Effector CD8-positive, alpha-beta T cell (primary cell): ENCODE measurements around the gene CABP7.

Experiments used
- DNase-seq: peaks from one replicate; lab custom pipeline; 2025; lab: John Stamatoyannopoulos, UW
- total RNA-seq, 4 experiments: gene quantifications; one replicate each; lab custom pipeline; 2026; lab: John Stamatoyannopoulos, UW

Gene CABP7
- 0 to 0.36 (median 0.15) reads per million in 4 experiments for total RNA-seq

DNA sequence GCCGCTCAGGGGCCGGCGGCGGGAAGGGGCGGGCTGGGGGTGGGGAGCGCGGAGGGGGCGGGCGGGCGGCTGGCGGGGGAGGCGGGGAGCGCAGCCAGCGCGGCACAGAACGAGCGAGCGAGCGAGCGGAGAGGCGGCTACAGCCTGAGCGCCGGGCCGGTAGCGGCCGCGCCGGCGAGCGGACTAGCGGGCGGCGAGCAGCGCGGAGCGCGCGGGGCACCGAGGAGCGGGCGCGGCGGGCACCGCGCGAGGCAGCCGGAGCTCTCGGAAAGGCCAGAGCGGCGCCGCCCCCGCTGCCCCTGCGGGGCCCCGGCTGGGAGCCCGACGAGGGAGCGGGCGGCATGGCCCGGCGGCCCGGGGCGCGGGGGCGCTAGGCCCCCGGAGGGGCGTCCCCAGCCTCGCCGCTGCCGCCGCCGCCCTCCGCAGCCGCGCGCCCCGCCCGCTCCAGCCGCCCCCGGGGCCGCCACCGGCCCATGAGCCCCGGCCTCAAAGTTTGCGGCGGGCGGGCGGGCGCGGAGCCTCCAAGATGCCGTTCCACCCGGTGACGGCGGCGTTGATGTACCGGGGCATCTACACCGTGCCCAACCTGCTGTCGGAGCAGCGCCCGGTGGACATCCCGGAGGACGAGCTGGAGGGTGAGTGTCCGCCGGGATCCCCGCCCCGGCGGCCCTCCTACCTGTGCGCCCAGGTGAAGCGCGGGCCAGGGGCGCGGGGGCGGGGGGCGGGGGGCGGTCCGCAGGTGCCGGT lies at the start of gene CABP7:
TSS of gene CABP7 (plus strand) at position 105 of the 747 bp plus-strand sequence. CDS start at position 527, 422 bp downstream.
- DNase-seq = no peak

DNA sequence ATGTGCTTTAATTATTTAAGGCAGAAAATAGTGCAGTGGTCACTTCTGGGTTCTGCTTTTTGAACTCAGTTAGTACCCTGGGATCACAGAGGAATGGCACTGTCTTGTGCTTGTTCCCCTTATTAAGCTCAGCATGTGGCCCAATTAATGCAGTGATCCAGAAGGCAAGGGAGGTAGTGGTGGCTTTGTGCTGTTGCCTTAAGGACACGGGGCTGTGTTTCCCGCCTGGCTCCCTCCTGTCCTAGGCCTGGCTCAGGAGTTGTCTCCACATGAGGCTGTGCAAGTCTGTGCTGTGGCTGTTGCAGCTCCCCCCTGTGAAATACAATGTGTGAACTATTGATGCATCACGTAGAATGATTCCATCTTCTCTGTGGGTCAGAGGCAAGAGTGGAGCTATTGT lies 49.2 kb upstream of the CABP7 start:
- no peak for DNase-seq

DNA sequence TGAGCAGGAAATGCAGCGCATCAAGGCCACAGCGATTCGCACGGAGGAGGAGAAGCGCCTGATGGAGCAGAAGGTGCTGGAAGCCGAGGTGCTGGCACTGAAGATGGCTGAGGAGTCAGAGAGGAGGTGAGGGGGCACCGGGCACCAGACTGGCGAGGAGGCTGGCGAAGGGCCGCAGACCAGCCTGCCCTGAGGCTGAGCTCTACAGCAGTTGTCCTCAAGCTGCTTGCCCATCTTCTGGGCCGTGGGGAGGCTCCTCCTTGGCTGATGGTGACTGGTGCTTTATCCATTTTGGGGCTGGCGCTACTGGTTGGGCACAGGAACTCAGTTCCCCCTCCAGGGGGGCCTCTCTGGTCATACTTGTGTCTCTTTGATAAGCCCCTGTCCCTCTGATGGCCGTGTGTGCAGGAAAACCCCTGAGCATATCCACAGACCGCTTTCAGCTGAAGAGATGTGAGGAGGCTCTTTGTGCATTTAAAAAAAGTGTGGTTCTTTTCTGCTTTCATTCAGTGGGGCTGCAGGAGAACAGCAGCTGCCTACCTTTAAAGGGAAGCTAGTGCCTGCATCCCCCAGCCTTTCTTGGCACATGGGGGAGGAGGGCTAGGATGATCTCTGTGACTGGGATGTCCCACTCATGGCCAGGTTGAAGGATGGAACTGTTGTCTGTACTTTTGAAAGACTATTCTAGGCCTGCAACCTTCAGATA lies 46.3 kb upstream of the CABP7 start:
- no peak for DNase-seq

DNA sequence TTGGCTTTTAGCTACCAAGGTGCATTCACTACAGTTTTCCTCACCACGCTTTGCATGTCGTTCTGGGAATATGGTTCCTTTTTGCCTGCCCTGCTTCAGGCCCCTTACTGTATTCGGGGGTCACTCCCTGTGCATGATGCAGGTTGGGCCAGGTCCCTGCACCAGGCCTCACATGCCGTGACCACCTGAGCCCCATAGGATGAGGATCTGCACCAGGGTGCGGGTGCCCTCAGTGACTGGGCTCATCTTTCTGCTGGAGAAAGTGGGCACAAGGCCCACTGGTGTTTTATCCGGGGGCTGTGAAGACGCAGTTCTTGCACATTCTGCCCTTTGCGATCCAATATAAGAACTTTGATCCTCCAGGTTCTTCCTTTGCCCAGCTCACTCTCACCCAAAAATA lies 45.7 kb upstream of the CABP7 start:
- no peak for DNase-seq

DNA sequence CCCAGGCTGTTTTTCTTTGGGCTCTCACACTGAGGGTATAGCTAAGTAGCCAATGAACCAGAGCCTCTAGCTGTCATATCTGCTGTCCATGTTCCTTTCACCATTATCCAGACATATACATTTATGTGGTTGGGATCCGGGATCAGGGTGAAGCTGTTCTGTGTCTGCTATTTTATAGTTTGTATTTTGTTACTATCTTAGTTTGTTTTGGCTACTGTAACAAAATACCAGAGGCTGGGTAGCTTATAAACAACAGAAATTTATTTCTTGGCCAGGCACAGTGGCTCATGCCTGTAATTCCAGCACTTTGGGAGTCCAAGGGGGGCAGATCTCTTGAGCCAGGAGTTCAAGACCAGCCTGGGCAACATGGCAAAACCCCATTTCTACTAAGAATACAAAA lies 40.5 kb upstream of the CABP7 start:
- no peak for DNase-seq

DNA sequence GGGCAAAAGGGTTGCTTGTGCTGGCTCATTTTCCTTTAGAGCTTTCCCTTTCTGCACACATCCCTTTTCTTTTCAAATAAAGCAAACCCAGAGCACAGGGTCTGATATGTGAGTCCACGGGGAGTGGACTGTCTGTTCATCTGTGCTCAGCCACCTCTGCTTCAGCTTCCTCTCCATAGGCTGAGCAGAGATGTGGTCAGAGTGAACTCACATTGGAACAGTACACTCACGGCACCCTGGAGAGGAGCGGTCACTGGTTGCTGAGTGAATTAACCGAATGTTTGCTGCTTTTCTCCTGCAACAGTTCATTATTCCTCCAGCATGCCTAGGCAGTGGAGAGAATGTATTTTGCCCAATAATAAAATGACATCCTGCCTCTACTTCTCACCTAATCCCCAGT lies 36.3 kb upstream of the CABP7 start:
- DNase-seq = no peak

DNA sequence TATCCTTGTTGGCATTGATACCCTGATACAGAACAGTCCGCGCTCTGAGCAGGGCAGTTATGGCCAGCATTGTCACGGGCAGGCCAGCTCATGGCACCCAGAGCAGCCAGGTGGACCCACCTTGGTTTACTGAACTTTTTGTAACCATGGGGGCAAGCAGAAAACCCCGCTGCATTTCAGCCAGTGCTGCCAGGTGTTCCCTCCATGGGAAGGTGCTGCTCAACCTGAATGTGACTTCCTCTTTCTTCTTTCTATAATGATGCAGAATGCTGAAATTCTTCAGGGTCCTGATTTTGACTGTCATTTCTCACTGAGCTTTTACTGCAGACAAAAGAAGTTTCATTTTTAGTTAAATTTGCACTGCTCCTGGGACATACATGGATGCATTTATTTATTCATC lies 35.6 kb upstream of the CABP7 start:
- DNase-seq = no peak

DNA sequence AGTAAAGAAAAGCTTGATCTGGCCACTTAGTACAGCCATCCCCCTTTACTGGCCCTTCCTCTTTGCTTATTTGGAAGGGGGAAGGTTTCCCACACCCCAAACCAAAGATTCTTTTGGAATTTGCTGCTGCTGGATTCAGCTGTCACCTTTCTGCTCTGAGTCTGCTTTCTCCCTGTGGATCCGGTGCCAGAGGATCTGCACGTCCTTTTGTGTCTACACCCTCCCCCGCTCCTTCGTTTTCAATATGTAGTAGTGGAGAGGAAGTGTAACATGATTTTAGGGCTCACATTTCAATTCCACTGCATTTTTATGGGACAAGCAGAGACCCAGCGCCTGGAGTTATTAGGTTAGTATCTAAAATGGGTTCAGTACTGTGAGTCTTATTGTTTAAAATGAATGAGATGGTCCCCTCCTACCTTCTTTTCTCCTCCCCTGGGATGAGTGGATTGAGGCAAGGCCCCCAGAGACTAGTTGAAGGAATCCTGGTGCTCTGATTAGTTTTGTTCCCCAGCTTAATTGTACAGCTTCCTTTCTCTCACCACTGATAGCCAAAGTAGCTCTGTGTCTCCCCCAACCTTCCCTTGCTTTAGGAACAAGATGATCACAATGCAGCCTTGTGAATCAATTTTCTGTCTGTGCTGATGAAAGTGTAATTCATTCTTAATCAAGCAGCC lies 30.5 kb upstream of the CABP7 start:
- no peak for DNase-seq

DNA sequence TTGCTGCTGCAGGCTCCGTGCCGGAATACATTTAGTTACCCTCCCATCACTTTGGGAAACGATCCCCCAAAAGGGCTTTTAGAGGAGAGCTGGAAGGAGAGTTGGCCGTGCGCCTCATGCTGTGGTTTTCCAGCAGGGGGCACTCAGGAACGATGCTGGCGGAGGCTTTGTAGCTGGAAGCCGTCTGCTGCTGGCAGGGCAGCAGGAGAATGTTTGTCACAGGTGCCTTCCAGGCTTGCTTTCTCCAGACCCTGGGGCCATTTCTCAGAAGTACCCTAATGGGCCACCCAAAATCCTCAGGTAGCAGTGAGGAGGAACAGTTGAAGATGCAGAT lies 30.0 kb upstream of the CABP7 start:
- DNase-seq = no peak

DNA sequence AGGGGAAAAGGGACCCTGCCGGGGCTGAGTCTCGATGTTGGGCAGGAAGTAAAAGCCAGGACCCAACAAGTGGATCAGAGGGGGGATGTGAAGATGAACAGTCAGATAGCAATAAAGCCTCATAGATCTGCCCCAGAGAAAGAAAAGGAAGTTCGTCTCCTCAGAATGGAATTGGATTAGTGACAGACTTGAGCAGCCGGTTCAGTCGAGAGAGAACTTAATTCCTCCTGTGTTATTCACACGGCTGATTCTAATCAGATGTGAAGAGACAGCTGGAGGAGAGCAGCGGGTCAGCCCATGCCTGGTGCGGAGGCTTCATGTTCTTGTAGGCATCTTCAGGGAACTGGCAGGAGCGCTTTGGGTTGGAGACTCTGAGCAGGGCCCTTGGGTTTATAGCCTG lies 29.3 kb upstream of the CABP7 start:
- DNase-seq = no peak

DNA sequence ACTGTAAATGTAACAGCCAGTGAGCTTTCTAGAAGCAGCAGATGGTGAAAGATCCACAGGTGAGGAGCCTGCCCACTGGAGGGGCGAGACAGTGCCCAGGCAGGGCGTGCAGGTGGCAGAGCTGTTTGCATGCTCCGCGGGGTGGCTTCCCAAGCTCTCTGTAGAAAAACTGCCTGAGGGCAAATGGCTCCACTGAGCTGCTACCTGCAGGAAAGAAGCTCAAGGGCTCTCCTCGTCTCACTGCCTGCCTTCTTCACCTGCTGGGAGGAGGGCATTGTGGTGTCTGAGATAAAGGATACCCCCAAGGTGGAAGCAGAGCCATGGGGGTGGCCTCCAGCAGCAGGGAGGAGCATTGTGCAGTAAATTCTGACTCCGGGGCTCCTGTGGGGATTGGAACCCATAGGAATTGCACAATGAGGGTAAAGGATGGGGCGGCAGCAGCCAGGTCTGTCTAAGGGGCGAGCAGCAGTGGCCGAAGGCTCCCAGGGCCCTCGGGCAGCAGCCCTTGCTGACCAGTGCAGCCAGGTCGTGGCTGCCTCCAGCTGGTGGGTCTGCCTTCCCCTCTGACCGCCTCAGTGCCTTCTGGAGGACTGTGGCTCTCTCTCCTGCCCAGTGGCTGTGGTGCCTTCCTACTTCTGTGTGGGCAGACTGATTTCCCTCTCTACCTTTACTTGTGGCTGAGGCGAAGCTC lies 28.0 kb upstream of the CABP7 start:
- no peak for DNase-seq

DNA sequence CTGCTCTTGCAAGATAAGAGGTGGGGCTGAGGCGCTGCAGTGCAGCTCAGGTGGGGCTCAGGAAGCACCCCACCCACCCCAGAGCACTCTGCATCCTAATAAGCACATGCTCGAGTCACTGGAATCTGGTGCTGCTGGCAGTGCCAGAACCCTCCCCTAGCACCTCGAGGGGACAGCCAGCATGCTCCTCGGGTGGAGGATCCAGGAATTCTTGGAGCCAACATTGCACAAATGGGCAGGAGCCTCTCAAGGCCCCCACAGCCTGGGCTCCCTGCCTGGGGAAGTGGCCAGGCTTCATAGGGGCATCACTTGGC lies 27.5 kb upstream of the CABP7 start:
- DNase-seq = no peak

DNA sequence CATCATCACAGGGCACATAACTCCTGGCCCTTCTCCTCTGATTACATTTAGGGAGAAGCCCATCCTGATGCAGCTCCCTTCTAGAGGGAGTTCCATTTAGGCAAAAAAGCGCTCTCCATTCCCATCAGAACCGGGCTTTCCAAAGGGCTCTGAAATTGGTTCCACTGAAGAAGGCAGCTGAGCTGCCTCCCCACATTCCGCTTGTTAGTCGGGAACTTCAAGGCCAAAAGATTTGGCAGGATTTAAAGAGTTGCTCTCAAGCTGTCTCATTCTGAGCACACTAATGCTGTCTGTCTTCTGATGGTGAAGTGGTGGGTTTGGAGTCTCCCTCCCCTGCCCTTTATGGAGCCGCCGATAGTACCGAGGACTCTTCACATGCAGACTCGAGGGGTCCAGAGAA lies 26.6 kb upstream of the CABP7 start:
- DNase-seq = no peak

DNA sequence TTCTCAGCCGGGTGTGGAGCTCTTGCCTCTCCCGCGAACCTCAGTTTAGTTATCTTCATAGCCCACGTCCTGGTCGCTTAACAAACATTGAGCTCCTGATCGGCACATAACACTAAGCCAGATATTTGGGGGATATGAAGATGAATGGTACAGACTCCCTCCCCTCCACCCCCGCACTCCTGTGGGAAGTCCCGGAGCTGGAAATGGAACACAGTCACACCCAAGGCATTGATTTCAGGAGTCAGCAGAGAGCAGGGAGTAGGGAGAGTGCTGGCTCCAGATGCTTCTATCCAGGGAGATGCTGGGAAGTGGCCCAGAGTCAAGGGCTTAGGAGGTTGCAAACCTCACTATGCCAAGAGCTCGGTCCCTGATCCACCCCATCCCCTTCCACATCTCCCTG lies 26.1 kb upstream of the CABP7 start:
- no peak for DNase-seq

DNA sequence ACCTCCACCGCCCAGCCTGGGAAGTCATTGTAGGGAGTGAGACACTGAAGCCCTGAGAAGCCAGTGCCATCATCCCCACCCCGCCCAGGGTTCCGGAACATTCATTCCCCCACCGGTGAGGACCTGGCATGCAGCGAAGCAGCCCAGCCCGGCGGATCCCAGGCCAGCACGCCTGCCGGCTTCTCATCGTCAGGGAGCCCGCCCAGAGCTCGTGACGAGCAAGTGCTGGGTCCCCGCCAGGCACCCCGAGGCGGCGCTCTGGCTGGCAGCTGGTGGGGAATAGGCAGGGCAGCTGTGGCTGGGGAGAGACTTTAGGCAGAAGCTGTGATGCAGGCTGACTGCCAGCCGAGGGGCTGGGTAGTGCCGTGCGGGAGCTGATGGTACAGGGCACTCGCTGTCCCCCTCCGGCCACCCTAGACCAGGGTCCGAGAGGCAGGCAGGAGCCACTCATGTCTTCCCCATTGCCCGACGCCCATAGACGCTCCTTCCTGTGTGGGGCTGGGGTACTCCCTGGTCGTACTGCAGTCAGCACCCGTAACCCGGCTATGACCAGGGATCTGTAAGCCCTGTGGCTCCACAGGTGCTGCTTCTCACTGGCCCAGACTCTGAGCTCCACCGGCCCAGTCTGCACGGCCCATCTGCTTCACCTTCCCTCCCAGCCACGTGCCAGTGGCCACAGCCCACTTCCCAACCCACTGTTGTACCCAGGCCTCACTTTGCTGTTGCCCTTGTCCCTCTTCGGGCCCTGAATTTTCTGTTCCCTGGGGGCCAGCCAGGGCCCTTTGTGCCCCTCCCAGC lies 24.5 kb upstream of the CABP7 start:
- no peak for DNase-seq

DNA sequence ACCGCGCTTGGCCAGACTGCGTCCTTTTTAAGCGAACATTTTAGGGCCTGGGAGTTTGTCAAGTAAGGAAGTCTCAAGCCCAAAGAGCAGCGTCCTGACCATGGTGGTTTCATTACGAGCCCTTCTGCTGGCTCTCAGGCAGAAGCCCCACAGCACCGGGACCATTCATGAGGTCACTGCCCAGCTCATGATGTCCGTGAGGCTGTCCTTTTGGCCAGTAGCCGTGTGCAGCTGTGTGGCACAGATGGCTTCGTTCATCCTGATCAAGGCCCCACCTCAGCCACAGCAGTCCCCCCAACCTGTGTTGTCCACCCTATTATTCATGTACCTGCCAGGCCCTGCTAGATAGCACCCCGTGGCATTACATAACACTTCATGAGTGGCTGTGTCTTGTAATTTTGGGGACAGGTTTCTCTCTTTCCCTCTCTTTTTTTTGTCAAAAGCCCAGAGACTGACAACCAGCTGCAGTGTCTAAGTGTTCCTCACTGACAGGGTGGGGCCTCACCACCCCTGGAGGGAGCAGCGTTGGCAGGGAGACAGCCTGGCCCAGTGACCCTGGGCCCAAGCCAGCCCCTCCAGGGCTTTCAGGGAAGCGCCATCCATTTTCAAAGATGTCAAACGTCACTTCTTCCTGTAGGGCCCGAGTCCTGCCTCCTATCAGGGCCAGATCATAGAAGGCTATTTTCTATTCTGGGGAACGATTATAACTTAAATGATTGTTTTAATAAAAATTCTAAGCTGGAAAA lies 21.8 kb upstream of the CABP7 start:
- DNase-seq = no peak

DNA sequence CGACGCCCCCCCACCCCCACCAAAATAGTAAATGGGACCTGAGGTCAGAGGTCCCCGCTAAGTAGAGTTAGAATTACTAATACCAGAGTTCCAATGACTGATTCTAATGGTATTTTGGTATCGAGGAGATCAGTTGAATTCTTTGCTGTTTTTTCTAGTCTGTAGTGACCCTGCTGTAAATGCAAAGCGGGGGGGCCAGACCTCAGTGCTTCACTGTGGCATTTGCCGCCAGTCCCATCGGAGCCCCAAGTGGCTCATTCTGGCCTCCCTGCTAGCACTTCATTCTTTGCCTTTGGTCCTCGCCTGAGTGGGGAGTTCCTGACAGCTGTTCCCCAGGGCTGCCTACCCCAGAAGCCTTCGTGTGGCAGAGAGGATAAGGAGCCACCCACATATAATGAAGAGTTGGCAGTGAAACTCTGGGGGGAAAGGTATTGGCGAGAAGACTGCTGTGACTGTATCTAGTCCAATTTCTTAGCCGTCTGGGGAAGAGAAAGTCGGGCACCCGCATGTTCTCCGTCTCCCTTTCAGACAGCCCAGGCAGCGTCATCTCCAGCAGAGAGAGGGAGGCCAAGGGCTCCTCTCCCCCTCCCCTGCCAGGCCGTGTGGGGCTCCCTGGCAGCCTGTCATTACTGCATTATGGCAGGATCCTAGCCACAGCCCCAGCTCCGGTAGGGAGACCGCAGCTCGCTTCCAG lies 19.4 kb upstream of the CABP7 start:
- DNase-seq = no peak

DNA sequence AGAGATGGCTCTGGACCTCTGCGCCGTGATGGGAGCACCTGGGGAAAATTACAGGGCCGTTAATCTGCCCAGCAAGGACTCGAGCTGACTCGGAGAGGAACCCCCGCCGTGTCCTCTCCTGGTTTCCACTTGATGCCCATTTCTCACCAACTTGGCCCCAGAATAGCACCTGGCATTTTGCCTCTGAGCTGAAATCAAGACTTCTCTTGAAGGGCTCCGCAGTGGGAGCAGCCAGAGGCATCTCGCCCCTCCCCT lies 19.0 kb upstream of the CABP7 start:
- no peak for DNase-seq

DNA sequence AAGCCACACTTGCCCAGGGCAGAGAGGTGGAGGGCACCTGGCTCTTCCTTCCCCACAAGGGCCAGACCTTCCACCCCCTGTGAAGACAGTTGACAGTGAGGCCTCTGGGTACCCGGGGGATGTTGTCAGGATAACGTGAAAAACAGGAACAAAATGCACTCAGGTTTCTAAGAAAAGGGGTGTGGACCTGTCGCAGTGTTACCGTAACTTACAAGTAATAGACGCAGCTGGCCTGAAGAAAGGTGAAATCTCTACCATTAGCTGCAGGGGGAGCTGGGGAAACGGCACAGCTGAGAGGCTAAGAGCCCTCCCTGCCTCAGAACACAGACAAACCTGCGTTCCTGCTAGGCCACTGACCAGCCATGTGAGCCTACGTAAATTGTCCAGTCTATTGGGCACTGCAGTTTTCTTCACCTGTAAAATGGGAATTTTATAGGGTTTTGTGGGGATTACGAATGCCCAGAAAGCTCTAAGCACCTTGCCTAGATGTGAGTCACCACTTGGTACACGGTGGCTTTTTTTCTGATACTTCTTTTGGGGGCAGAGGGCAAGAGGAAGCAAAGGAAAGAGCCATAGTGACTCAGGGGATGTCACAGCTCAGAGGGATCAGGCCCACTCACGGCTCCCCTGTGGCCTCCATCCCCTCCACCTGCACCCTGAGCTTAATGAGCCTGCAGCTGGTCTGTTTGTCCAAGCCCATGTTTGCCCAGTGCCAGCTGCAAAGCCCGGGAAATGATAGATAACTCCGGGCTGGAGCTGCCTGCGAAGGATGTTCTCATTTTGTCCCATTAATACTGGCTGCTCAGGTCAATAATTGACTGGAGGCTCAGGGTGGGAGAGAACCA lies 18.4 kb upstream of the CABP7 start:
- no peak for DNase-seq
